Activated CD8-positive, alpha-beta T cell treated with anti-CD3 and anti-CD28 coated beads for 36 hours (primary cell): Measurements from ENCODE around the gene PAOX. TPM values are rescaled to one million over a fixed set of nuclear protein-coding genes. Genes with fewer than 3 reads are reported as not detected.

Source experiments
- ATAC-seq: fragments of 200-7000 bp; cut with Tn5 transposase; one replicate; pipeline ENCODE4 v1.10.0; 2021; ENCODE audit warnings: mild to moderate bottlenecking, moderate library complexity
- CTCF ChIA-PET: fragments of 350-600 bp; sonication (Branson Sonifier 250); formaldehyde crosslinking; loops from one replicate; lab custom pipeline; 2021; ENCODE audit warnings: antibody characterized with exemption; lab: Charles Lee
- POLR2A ChIA-PET: fragments of 350-600 bp; sonication (Branson Sonifier 250); formaldehyde crosslinking; loops from one replicate; lab custom pipeline; 2021; ENCODE audit warnings: antibody characterized with exemption; lab: Charles Lee
- DNase-seq: peaks from one replicate; pipeline ENCODE4 v3.0.0-alpha.2; 2020
- H3K27ac Mint-ChIP-seq: one replicate; pipeline ENCODE4 v1.8.0; 2021; ENCODE audit warnings: mild to moderate bottlenecking, mixed read lengths
- H3K27me3 Mint-ChIP-seq: one replicate; pipeline ENCODE4 v1.8.0; 2021; ENCODE audit warnings: mixed read lengths
- H3K36me3 Mint-ChIP-seq: one replicate; pipeline ENCODE4 v1.8.0; 2021; ENCODE audit warnings: low read depth, mixed read lengths
- H3K4me1 Mint-ChIP-seq: one replicate; pipeline ENCODE4 v1.8.0; 2021; ENCODE audit warnings: low read depth, mixed read lengths
- H3K4me3 Mint-ChIP-seq: one replicate; pipeline ENCODE4 v1.8.0; 2021; ENCODE audit warnings: mild to moderate bottlenecking, moderate library complexity, mixed read lengths
- H3K9me3 Mint-ChIP-seq: one replicate; pipeline ENCODE4 v1.8.0; 2021; ENCODE audit warnings: mixed read lengths
- intact Hi-C: fragments of 100-400 bp; cut with micrococcal nuclease; formaldehyde crosslinking; loops from one replicate; pipeline ENCODE4 v1.10.0; 2022
- total RNA-seq, 2 experiments: library from RNA; stranded (reverse); gene quantifications; one replicate each; pipeline ENCODE4 v1.2.3, GENCODE V29; 2021
- TF ChIP-seq, protein P1 (sequence below): fragments of 200-600 bp; IDR thresholded peaks from one replicate; pipeline ENCODE4 v1.8.0; 2022; ENCODE audit warnings: antibody characterized with exemption, mild to moderate bottlenecking

The PAOX gene
- total RNA-seq, 2 experiments from 2014 or later = 4.2 to 4.6 TPM

DNA sequence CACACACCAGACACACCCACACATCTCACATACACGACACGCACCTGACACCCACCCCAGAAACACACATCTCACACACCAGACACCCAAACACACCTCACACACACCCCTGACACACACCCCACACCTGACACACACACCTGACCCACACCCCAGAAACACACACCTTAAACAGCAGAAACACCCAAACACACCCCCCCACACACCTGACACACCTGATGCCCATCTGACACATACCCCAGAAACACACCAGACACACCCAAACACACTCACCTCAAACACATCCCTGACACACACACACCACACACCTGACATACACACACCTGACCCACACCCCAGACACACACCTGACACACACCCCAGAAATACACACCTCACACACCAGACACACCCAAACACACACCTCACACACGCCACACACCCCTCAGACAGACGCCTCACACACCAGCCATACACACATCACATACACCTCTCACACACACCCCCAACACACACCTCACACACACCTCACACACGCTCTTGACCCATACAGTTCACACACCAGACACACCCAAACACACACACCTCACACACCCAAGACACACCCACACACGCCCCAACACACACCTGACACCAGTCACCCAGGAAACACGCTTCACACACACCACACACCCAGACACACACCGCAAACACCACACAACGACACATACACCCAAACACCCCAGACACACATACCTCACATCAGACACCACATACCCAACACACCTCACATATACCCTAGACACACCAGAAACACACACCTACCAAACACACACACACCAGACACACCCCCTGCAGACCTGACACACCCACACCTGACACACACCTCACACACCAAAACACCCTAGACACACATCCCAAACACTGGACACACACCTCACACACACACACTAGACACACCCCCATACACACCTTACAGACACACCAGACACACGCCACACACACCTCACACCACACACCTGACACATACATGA lies 40.7 kb upstream of the PAOX start:
- no peak for ATAC-seq
- Mint-ChIP-seq H3K4me1 (peaks cover 9% of the 10 kb centered on the region), H3K36me3 (no peaks in the 10 kb centered on the region), H3K4me3 (no peak overlapping the region), H3K9me3 (no peaks in the 10 kb centered on the region), H3K27me3 (peaks cover 15% of the 10 kb centered on the region), H3K27ac (no peak overlapping the region)
- ChIA-PET POLR2A (no interaction called here), CTCF (no interaction called here)
- intact Hi-C loops = no loop called here
- DNase-seq = no peak
- TF ChIP-seq, protein P1, sequence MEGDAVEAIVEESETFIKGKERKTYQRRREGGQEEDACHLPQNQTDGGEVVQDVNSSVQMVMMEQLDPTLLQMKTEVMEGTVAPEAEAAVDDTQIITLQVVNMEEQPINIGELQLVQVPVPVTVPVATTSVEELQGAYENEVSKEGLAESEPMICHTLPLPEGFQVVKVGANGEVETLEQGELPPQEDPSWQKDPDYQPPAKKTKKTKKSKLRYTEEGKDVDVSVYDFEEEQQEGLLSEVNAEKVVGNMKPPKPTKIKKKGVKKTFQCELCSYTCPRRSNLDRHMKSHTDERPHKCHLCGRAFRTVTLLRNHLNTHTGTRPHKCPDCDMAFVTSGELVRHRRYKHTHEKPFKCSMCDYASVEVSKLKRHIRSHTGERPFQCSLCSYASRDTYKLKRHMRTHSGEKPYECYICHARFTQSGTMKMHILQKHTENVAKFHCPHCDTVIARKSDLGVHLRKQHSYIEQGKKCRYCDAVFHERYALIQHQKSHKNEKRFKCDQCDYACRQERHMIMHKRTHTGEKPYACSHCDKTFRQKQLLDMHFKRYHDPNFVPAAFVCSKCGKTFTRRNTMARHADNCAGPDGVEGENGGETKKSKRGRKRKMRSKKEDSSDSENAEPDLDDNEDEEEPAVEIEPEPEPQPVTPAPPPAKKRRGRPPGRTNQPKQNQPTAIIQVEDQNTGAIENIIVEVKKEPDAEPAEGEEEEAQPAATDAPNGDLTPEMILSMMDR = no peak

DNA sequence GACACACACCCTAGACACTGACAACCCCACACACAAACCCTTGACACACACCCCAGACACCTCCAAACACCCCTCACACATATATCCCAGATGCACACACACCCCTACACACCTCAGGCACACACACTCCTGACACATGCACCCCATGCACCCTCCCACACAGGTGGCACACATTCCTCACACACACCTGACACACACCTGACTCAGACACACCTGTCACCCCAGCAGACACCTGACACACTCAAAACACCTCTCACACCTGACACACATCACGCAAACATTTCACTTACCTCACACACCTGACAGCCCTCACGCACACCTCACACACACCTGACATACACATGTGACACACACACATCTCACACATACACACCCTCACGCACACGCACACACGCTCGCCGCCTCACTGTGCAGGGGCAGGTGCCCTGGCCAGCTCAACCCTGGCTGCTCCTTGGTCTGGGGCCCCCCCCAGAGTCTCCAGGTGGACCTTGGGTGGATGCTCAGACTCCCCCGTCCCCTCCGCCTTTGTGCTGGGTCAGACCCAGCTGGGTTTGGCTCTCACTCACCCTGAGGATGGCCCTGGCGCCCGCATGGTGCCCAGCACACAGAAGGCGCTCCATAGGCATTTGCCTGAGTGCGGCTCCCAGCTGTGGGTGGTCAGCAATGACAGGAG lies 39.2 kb upstream of the PAOX start:
- Mint-ChIP-seq H3K4me1 (peaks cover 7% of the 10 kb centered on the region), H3K36me3 (no peaks in the 10 kb centered on the region), H3K27me3 (peaks cover 16% of the 10 kb centered on the region), H3K9me3 (no peaks in the 10 kb centered on the region), H3K27ac (no peak overlapping the region), H3K4me3 (no peak overlapping the region)
- ATAC-seq (no peak), DNase-seq (no peak)
- TF ChIP-seq, protein P1 = no peak
- intact Hi-C loops = no loop called here
- ChIA-PET POLR2A (no interaction called here), CTCF (no interaction called here)

DNA sequence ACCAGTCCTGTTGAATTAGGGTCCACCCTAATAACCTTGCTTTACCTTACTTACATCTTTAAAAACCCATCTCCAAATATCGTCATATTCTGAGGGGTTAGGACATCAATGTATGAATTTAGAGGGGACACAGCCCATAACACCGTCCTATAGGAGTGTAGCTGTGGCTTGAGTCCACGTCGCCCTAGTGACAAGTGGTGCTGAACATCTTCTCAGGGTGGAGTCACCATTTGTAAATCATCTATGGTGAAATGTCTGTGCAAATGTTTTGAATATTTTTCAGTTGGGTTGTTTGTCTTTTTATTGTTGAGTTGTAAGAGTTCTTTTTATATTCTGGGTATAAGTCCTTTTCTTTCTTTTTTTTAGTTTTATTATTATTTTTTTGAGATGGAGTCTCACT lies 37.1 kb upstream of the PAOX start:
- no peak for ATAC-seq
- Mint-ChIP-seq H3K9me3 (no peaks in the 10 kb centered on the region), H3K27ac (no peak overlapping the region), H3K4me1 (peaks cover 4% of the 10 kb centered on the region), H3K4me3 (no peak overlapping the region), H3K36me3 (no peaks in the 10 kb centered on the region), H3K27me3 (peaks cover 29% of the 10 kb centered on the region)
- DNase-seq = no peak
- POLR2A ChIA-PET = no interaction called here
- intact Hi-C loops = no loop called here
- CTCF ChIA-PET = interaction anchor here (0.9 kb wide), 2 partner anchors 12 to 34 kb away, joined by 3 read pairs; no protein-coding TSS in a partner anchor
- TF ChIP-seq, protein P1 = no peak

DNA sequence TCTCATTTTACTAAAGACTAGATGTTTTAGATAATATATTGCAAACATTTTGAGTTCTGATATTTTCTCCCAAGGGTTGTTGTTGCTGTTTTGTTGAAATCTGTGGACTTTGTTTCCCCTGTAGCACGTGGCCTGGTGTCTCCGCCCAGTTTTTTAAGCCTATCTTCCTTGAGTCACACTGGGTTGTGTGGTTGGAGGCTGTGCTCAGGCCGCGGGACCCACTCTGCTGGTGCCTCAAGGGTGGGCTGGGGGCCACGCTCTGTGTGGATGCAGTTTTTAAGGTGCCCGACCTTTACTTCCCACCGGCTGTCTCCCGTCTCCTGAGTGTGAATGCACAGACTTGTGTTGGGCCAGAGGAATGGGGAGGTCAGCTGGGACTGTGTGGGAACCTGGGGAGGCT lies 36.1 kb upstream of the PAOX start:
- H3K4me1 Mint-ChIP-seq = peaks cover 4% of the 10 kb centered on the region
- H3K4me3 Mint-ChIP-seq = no peak overlapping the region
- no peak overlapping the region for H3K27ac Mint-ChIP-seq
- TF ChIP-seq, protein P1 = no peak
- no peaks in the 10 kb centered on the region for H3K36me3 Mint-ChIP-seq
- intact Hi-C loops = no loop called here
- DNase-seq (no peak), ATAC-seq (no peak)
- CTCF ChIA-PET = interaction anchor here (2.9 kb wide), 1 partner anchor 13 kb away, joined by 14 read pairs; no protein-coding TSS in a partner anchor
- POLR2A ChIA-PET = no interaction called here
- no peaks in the 10 kb centered on the region for H3K9me3 Mint-ChIP-seq
- H3K27me3 Mint-ChIP-seq = peaks cover 30% of the 10 kb centered on the region

DNA sequence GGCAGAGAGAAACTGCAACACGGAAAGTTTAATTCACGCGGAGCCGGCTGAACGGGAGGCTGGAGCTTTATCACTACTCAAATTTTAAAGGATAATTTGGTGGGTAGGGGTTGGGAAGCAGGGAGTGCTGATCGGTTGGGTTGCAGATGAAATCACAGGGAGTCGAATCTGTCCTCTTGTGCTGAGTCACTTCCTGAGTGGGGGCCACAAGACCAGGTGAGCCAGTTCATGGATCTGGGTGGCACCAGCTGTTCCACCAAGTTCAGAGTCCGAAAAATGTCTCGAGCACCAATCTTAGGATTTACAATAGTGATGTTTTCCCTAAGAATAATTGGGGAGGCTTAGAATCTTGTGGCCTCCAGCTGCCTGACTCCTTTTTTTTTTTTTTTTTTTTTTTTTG lies 35.5 kb upstream of the PAOX start:
- Mint-ChIP-seq H3K9me3 (no peaks in the 10 kb centered on the region), H3K4me1 (peaks cover 4% of the 10 kb centered on the region), H3K4me3 (no peak overlapping the region), H3K27ac (no peak overlapping the region), H3K27me3 (peaks cover 30% of the 10 kb centered on the region), H3K36me3 (no peaks in the 10 kb centered on the region)
- intact Hi-C loops = no loop called here
- ChIA-PET POLR2A (no interaction called here), CTCF (interaction anchor here (2.9 kb wide), 1 partner anchor 14 kb away, joined by 14 read pairs; no protein-coding TSS in a partner anchor)
- TF ChIP-seq, protein P1 = no peak
- DNase-seq (no peak), ATAC-seq (no peak)
